Measurements from ENCODE around the gene TK2. TPM values are rescaled to one million over a fixed set of nuclear protein-coding genes. Genes with fewer than 3 reads are reported as not detected.
"Not testable (repeated sequence)": the region's sequence is repeated elsewhere in the genome, so short reads cannot be mapped to it uniquely, and the experiment has no call there.

The TK2 gene
- total and polyA plus RNA-seq, 2 experiments from 2014 or later = 27.9 to 57.5 TPM

DNA sequence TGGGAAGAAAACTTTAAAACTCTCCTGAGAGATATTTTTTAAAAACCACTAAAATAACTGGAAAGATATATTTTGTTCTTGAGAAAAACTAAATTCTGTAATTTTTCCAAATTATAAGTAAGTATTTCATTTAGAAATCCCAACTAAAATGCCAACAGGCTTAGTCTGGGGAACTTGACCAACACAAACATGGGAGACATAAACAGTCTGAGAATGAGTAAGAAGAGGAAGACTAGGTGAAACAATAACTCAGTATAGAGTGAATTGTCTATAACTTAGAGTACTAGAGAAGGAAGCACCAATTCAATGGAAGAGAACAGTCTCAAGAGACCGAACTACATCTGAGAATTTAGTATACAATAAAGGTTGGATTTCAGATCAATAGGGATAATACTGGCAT, 19.2 kb upstream of the TK2 start:
- no peak for TF ChIP-seq EZH2 (IDR thresholded peaks at IDR 0.05; ENCODE audit: insufficient read depth, poor library complexity, severe bottlenecking)
- TF ChIP-seq EZH2phosphoT487 (IDR thresholded peaks at IDR 0.05; ENCODE audit: insufficient read depth, low read depth) = no peak
- Histone ChIP-seq H3K9ac (no peak overlapping the region), H3K79me2 (ENCODE audit: insufficient read depth) (no peaks in the 10 kb centered on the region), H3K27me3 (replicated peaks; ENCODE audit: insufficient read depth) (no peaks in the 10 kb centered on the region), H3K4me1 (ENCODE audit: insufficient read depth) (peaks cover 24% of the 10 kb centered on the region), H2AFZ (no peak overlapping the region), H3K27ac (peak overlapping the region; percentile 27), H4K20me1 (ENCODE audit: insufficient read depth) (no peaks in the 10 kb centered on the region), H3K9me2 (ENCODE audit: insufficient read depth) (no peaks in the 10 kb centered on the region), H3K36me3 (ENCODE audit: low read depth) (no peaks in the 10 kb centered on the region), H3K9me3 (ENCODE audit: low read depth) (no peaks in the 10 kb centered on the region), H3K4me3 (peak overlapping the region; percentile 6; the same call in 1 of the 2 replicates), H3F3A (ENCODE audit: insufficient read depth) (peaks cover 25% of the 10 kb centered on the region), H3K4me2 (ENCODE audit: unreplicated experiment) (peak overlapping the region; percentile 9)
- in situ Hi-C loops (cut with MboI) = no loop called here
- peak; percentile 80 for DNase-seq
- 97 to 100% methylated on average over 1 of the region's 1 CpG for WGBS, 2 experiments (ENCODE audit: low coverage in 1 of 2, low lambda C conversion rate in 2 of 2, missing lambda C conversion rate in 2 of 2)

GRCh38 chr16:66568355-66568754, 18.4 kb upstream of the TK2 start:
- no peaks in the 10 kb centered on the region for H3K27me3 ChIP-seq (replicated peaks; ENCODE audit: insufficient read depth)
- 95 to 98% methylated on average over 2 of the region's 2 CpGs for WGBS, 2 experiments (ENCODE audit: low coverage in 1 of 2, low lambda C conversion rate in 2 of 2, missing lambda C conversion rate in 2 of 2)
- H3K36me3 ChIP-seq (ENCODE audit: low read depth) = no peaks in the 10 kb centered on the region
- H2AFZ ChIP-seq = no peak overlapping the region
- H3K9me3 ChIP-seq (ENCODE audit: low read depth) = no peaks in the 10 kb centered on the region
- H3K9ac ChIP-seq = no peak overlapping the region
- TF ChIP-seq EZH2phosphoT487 (IDR thresholded peaks at IDR 0.05; ENCODE audit: insufficient read depth, low read depth) (no peak), EZH2 (IDR thresholded peaks at IDR 0.05; ENCODE audit: insufficient read depth, poor library complexity, severe bottlenecking) (no peak)
- H3K4me2 ChIP-seq (ENCODE audit: unreplicated experiment) = peak overlapping the region; percentile 9
- peak; percentile 30 for DNase-seq
- H3K4me1 ChIP-seq (ENCODE audit: insufficient read depth) = peaks cover 24% of the 10 kb centered on the region
- H3F3A ChIP-seq (ENCODE audit: insufficient read depth) = peaks cover 25% of the 10 kb centered on the region
- H4K20me1 ChIP-seq (ENCODE audit: insufficient read depth) = no peaks in the 10 kb centered on the region
- H3K9me2 ChIP-seq (ENCODE audit: insufficient read depth) = no peaks in the 10 kb centered on the region
- H3K79me2 ChIP-seq (ENCODE audit: insufficient read depth) = 0 out of 2 replicates have a peak, but pooled peaks cover under 1% of the 10 kb centered on the region
- peak overlapping the region; percentile 27 for H3K27ac ChIP-seq
- no peak overlapping the region for H3K4me3 ChIP-seq
- in situ Hi-C loops (cut with MboI) = no loop called here

DNA sequence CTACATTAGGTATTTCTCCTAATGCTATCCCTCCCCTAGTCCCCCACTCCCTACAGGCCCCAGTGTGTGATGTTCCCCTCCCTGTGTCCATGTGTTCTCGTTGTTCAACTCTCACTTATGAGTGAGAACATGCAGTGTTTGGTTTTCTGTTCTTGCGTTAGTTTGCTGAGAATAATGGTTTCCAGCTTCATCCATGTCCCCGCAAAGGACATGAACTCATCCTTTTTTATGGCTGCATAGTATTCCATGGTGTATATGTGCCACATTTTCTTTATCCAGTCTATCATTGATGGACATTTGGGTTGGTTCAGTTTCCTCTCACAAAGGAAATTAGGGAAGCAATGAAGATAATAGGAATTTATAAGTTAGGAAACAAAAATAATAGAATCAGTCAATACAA, 17.3 kb upstream of the TK2 start:
- H2AFZ ChIP-seq; H3K27me3 ChIP-seq (replicated peaks; ENCODE audit: insufficient read depth); H3K79me2 ChIP-seq (ENCODE audit: insufficient read depth); H3K27ac ChIP-seq; DNase-seq; H3K9me3 ChIP-seq (ENCODE audit: low read depth); in situ Hi-C loops (cut with MboI); H4K20me1 ChIP-seq (ENCODE audit: insufficient read depth); H3K36me3 ChIP-seq (ENCODE audit: low read depth); H3K4me2 ChIP-seq (ENCODE audit: unreplicated experiment); H3K9ac ChIP-seq; H3K9me2 ChIP-seq (ENCODE audit: insufficient read depth); H3K4me3 ChIP-seq: not testable (repeated sequence)
- WGBS, 2 experiments (ENCODE audit: low coverage in 1 of 2, low lambda C conversion rate in 2 of 2, missing lambda C conversion rate in 2 of 2) = 93 to 97% methylated on average over 2 to 3 of the region's 3 CpGs
- Histone ChIP-seq H3F3A (ENCODE audit: insufficient read depth) (peaks cover 25% of the 10 kb centered on the region), H3K4me1 (ENCODE audit: insufficient read depth) (peaks cover 24% of the 10 kb centered on the region)

GRCh38 chr16:66566051-66566901, 16.4 kb upstream of the TK2 start, which contains the start of gene CMTM1:
Gene CMTM1, plus strand, starts transcription at chr16:66566439. Its CDS starts 75 bp downstream, at chr16:66566514.
- peaks cover 8% of the 10 kb centered on the region; the same call in 1 of the 2 replicates for H3K79me2 ChIP-seq (ENCODE audit: insufficient read depth)
- H3K36me3 ChIP-seq (ENCODE audit: low read depth) = no peaks in the 10 kb centered on the region
- H3K4me2 ChIP-seq (ENCODE audit: unreplicated experiment) = no peak within 1 kb of the TSS
- H3K4me1 ChIP-seq (ENCODE audit: insufficient read depth) = peaks cover 24% of the 10 kb centered on the region
- in situ Hi-C loops (cut with MboI) = no loop called here
- no peak within 1 kb of the TSS for H3K27ac ChIP-seq
- no peaks in the 10 kb centered on the region for H4K20me1 ChIP-seq (ENCODE audit: insufficient read depth)
- H3K9me2 ChIP-seq (ENCODE audit: insufficient read depth) = no peaks in the 10 kb centered on the region
- peaks cover 25% of the 10 kb centered on the region for H3F3A ChIP-seq (ENCODE audit: insufficient read depth)
- no peaks in the 10 kb centered on the region for H3K27me3 ChIP-seq (replicated peaks; ENCODE audit: insufficient read depth)
- no peak within 1 kb of the TSS for H2AFZ ChIP-seq
- no peak within 1 kb of the TSS for H3K9ac ChIP-seq
- DNase-seq = no peak
- TF ChIP-seq EZH2phosphoT487 (IDR thresholded peaks at IDR 0.05; ENCODE audit: insufficient read depth, low read depth) (no peak), EZH2 (IDR thresholded peaks at IDR 0.05; ENCODE audit: insufficient read depth, poor library complexity, severe bottlenecking) (no peak)
- no peak within 1 kb of the TSS for H3K4me3 ChIP-seq
- WGBS, 2 experiments (ENCODE audit: low coverage in 1 of 2, low lambda C conversion rate in 2 of 2, missing lambda C conversion rate in 2 of 2) = 95 to 98% methylated on average over 15 to 54 of the region's 54 CpGs
- H3K9me3 ChIP-seq (ENCODE audit: low read depth) = no peaks in the 10 kb centered on the region

All from GM23248 (cell line).